Renal cortex interstitium (tissue), 11 donors: ENCODE data around the gene RNF17. TPM values are rescaled to one million over a fixed set of nuclear protein-coding genes. Genes with fewer than 3 reads are reported as not detected.

Experiments
- DNase-seq, 11 donors: peaks; one replicate each; pipeline ENCODE4 v3.0.0-alpha.2; 2013; ENCODE audit warnings: low read depth in 9 of 11, low spot score in 4 of 11; ENCODE audit errors: extremely low read depth in 1 of 11
- polyA plus RNA-seq, 3 donors: library from polyadenylated mRNA; unstranded; fragments of 120-200 nt; gene quantifications; one replicate each; pipeline ENCODE4 v1.2.1, GENCODE V29; 2013; ENCODE audit not compliant: insufficient read length in 3 of 3

RNF17 gene
- polyA plus RNA-seq, 3 donors: 0.10 to 0.62 TPM; not detected in 1

- no peak for DNase-seq
Observed at GRCh38 chr13:24882665-24883064, 118.7 kb downstream of the RNF17 start.

- no peak for DNase-seq
Observed at GRCh38 chr13:24887759-24888158, 123.8 kb downstream of the RNF17 start.

DNA sequence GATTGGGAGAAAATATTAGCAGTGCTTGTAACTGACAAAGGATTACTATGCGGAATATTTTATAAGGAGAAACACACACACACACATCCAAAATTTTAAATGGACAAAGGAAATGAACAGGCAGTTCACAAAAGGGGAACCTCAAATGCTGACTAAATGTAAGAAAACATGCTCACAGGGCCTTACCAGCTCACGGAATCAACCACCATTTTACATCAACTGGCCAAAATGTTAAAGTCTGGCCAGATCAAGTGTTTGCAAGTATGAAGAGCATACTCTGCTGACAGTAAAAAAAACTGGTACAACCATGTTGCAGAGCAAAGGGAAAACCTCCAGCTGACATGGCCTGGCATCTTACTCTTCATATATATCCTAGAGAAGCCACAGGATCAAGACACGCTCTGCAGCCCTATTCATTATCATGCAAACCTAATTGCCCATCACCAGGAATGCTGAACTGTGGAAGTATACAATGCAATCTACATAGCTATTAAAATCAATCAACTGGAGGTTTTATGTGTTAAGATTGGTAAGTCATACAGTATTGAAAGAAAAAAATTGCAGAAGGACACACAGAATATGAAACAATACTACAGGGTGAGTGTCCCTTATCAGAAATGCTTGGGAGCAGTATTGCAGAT, 124.4 kb downstream of the RNF17 start:
- no peak for DNase-seq

- no peak for DNase-seq
Observed at GRCh38 chr13:24890256-24890655, 126.3 kb downstream of the RNF17 start.

GRCh38 chr13:24891476-24892108, 127.6 kb downstream of the RNF17 start:
- DNase-seq: no peak

- no peak for DNase-seq
Observed at GRCh38 chr13:24892829-24893228, 128.9 kb downstream of the RNF17 start.

- DNase-seq: no peak
Observed at GRCh38 chr13:24893863-24894262, 129.9 kb downstream of the RNF17 start.

GRCh38 chr13:24894277-24894971, 130.5 kb downstream of the RNF17 start:
- DNase-seq: no peak

DNA sequence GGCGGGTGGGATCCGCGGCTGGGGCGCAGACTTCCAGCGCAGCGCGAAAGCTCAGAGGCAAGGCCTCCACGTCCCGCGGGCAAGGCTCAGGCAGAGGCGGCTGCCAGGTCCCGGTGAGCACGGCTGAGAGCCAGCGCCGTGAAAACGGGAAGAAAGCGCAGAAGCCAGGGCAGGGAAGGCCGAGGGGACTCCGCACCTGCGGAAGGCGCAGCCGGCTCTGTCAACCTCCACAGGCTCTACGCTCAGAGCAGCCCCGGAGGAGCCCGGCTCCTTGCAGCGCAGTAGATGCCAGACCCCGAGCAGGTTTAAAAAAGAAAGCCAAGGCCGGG, 131.0 kb downstream of the RNF17 start:
- no peak for DNase-seq

DNA sequence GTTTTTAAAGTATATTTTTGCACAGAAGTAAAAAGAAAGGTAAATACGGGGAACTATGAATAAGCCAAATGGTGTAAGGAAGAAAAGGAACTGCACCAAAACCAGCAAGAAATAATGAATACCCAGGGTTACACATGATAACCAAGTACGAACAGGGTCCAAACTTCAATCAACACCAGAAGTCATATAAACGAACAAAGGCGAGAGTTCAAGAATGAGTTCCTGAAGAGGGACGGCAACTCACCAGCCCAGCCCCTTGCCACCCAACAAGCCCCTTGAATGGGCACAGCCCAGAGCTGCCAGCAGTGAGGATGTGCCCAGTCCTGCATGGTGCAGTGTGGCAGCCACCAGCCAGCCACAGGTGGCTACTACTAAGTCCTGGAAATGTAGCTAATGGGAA, 132.1 kb downstream of the RNF17 start:
- DNase-seq: no peak

DNA sequence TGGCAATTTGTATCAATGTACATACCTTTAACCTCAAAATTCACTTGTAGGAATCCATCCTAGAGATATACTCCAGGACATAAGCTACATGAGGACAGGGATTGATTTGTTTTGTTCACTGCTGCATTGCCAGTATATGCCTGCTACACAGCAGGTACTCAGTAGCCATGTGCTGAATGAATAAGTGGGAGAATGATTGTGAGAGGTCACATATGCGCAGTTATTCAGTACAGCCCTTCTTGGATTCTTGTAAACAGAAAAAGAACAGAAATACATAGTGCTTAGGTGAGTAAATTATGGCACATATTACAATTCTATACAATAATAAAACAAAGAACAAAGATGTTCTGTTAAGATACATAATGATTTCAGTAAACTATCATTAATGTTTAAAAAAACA, 133.3 kb downstream of the RNF17 start:
- DNase-seq: no peak

GRCh38 chr13:24899601-24900000, 135.6 kb downstream of the RNF17 start:
- no peak for DNase-seq

- no peak for DNase-seq
Observed at GRCh38 chr13:24900507-24900906, 136.5 kb downstream of the RNF17 start.

GRCh38 chr13:24905242-24905641, 141.3 kb downstream of the RNF17 start:
- no peak for DNase-seq

GRCh38 chr13:24906268-24906667, 142.3 kb downstream of the RNF17 start:
- no peak for DNase-seq

DNA sequence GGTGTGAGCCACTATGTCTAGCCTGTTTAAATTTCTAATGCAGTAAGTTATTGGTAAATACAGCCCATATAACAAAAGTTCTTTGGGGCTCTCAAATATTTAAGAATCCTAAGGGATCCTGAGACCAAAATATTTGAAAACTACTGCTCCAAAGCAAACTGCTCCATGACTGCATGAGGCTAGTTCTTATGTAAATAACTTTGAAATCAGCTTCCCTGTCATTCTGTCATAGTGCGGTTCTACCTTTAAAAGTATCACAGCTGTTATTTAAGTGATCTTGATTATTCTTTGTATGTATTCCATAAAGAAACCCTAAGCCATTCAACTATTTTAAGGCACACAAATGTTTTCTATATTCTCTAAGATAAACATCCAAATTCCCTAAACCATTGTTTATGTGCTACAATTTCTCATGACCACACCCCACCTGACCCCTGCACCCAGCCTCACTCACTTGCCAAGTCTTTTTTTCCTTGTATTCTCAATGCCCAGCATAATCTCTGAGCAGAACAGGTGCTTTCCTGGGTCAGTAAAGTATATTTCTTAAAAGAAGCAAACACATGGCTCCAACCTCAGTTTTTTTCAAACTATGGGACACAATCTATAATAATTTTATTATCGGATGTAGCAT, 146.6 kb downstream of the RNF17 start:
- no peak for DNase-seq

DNA sequence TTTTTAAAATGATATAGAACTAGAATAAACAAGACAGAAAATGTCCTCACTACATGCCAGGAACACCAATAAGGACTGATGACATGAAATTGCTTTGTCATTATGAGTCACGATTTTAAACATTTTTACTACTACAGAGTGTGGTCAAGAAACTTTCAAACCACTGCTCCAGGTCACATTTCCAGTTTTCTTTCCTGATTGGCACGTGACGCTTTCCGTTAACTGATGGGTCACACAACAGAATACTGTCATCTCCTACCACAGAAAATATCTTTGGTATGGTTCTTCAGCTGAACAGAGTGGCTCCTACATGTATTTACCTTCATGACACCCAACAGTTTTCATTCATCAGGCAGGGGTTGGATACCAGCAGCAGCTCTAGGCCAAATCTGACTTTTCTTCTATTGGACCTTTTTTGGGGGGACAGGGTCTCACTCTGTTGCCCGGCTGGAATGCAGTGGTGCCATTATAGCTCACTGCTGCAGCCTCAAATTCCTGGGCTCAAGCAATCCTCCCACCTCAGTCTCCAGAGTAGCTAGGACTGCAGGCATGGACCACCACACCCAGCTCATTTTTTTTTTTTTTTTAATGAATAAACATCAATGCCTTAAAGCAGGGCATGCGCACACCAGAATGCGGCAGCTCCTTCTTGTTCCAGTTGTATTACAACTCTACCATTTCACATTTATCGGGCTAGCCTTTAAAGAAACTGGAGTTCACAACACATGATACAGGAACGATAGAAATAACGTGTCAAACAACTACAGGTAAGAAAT, 147.4 kb downstream of the RNF17 start:
- no peak for DNase-seq

DNA sequence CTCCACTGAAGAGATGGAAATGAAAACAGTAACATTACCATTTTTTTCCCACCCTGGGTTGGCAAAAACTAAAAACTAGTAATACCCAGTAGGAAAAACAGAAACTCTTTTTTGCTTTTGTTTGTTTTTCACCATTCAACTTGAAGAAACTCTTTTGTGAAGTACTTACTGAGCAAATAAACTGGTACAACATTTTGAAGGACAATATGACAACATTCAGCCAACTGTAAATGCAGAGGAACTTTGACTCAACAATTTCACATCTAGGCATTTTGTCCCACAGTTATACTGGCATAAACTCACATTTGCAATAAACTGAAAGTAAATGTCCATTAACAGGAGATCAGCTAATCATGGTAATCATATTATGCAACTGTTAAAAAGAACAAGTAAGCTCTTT, 152.5 kb downstream of the RNF17 start:
- no peak for DNase-seq

DNA sequence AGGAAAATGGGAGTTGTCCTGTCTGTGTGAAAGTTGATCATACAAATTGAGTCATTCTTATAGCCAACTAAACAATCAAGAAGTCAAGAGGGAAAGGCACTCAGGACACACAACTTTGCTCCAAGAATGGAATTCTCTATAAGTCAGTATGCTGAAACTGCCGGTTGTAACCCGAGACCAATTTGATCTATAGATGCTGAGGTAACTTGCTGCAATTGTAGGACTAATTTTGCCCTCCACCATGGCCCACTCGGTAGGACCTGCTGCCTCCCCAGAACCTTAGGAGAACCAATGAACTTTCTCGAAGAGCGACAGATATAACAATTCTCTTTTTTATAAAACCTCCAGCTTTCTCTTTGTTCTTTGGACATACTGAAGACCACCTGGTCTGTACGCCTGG, 157.0 kb downstream of the RNF17 start:
- DNase-seq: no peak

- DNase-seq: no peak
Observed at GRCh38 chr13:24921881-24922280, 157.9 kb downstream of the RNF17 start.
